Loucy (cell line): ENCODE measurements around the gene CRTC1.

ENCODE experiments used
- H2AFZ ChIP-seq: fragments of 200-600 bp; sonication (generic); 2 replicates; pipeline ENCODE4 v1.6.0; 2016; ENCODE audit warnings: antibody characterized with exemption, mild to moderate bottlenecking, low read length, moderate library complexity
- H3F3A ChIP-seq: fragments of 200-600 bp; 2 replicates; pipeline ENCODE4 v1.6.0; 2016; ENCODE audit warnings: antibody characterized with exemption, low read depth, mild to moderate bottlenecking
- H3K27me3 ChIP-seq: fragments of 200-600 bp; sonication (generic); 2 replicates; pipeline ENCODE4 v1.6.1; 2014; ENCODE audit warnings: low read length, mild to moderate bottlenecking; ENCODE audit not compliant: insufficient read depth, poor library complexity, severe bottlenecking
- H3K36me3 ChIP-seq: fragments of 200-600 bp; sonication (generic); 2 replicates; pipeline ENCODE4 v1.6.1; 2016; ENCODE audit warnings: low read length; ENCODE audit not compliant: insufficient read depth
- H3K4me1 ChIP-seq: fragments of 200-600 bp; sonication (generic); 2 replicates; pipeline ENCODE4 v1.5.1; 2014; ENCODE audit warnings: low read length, mild to moderate bottlenecking; ENCODE audit not compliant: insufficient read depth, poor library complexity, severe bottlenecking
- H3K4me2 ChIP-seq: fragments of 200-600 bp; sonication (generic); 2 replicates; pipeline ENCODE4 v1.6.0; 2014; ENCODE audit warnings: antibody characterized with exemption, low read length, low read depth, mild to moderate bottlenecking; ENCODE audit not compliant: poor library complexity, severe bottlenecking
- H3K4me3 ChIP-seq: fragments of 200-600 bp; sonication (generic); 2 replicates; pipeline ENCODE4 v1.5.1; 2014; ENCODE audit warnings: low read length, mild to moderate bottlenecking, mixed read lengths; ENCODE audit not compliant: poor library complexity, severe bottlenecking
- H3K79me2 ChIP-seq: fragments of 200-600 bp; sonication (generic); 2 replicates; pipeline ENCODE4 v1.6.1; 2014; ENCODE audit warnings: low read length; ENCODE audit not compliant: insufficient read depth
- H3K9ac ChIP-seq: fragments of 200-600 bp; sonication (generic); 2 replicates; pipeline ENCODE4 v1.6.0; 2014; ENCODE audit warnings: mild to moderate bottlenecking, low read depth, low read length, moderate library complexity; ENCODE audit not compliant: poor library complexity, severe bottlenecking
- H3K9me2 ChIP-seq: fragments of 200-600 bp; sonication (generic); replicated peaks from 2 replicates; pipeline ENCODE4 v1.6.1; 2016; ENCODE audit warnings: low read depth, low read length, mixed read lengths
- H3K9me3 ChIP-seq: fragments of 200-600 bp; sonication (generic); 2 replicates; pipeline ENCODE4 v1.6.1; 2014; ENCODE audit warnings: mild to moderate bottlenecking, antibody characterized with exemption, low read length, low read depth; ENCODE audit not compliant: insufficient read depth
- H4K20me1 ChIP-seq: fragments of 200-600 bp; sonication (generic); 2 replicates; pipeline ENCODE4 v1.6.0; 2014; ENCODE audit warnings: antibody characterized with exemption, low read length, mild to moderate bottlenecking; ENCODE audit not compliant: insufficient read depth, poor library complexity, severe bottlenecking
- EZH2phosphoT487 ChIP-seq: fragments of 200-600 bp; IDR thresholded peaks from 2 replicates; pipeline ENCODE4 v1.6.1; 2018; ENCODE audit warnings: antibody characterized with exemption, mild to moderate bottlenecking, moderate library complexity, borderline replicate concordance
- TF ChIP-seq, protein P1 (sequence below): fragments of 200-600 bp; sonication (generic); conservative IDR thresholded peaks from 2 replicates; pipeline ENCODE4 v1.5.1; 2014; ENCODE audit warnings: mild to moderate bottlenecking, antibody characterized with exemption, low read length

CRTC1 gene

GRCh38 chr19:18718846-18719458 is 35.5 kb downstream of the CRTC1 start:
- H3K4me3 ChIP-seq, result no peak overlapping the region
- H3K4me1 ChIP-seq, result peaks cover 16% of the 10 kb centered on the region
- no peak overlapping the region for H3K4me2 ChIP-seq
- TF ChIP-seq, protein P1, sequence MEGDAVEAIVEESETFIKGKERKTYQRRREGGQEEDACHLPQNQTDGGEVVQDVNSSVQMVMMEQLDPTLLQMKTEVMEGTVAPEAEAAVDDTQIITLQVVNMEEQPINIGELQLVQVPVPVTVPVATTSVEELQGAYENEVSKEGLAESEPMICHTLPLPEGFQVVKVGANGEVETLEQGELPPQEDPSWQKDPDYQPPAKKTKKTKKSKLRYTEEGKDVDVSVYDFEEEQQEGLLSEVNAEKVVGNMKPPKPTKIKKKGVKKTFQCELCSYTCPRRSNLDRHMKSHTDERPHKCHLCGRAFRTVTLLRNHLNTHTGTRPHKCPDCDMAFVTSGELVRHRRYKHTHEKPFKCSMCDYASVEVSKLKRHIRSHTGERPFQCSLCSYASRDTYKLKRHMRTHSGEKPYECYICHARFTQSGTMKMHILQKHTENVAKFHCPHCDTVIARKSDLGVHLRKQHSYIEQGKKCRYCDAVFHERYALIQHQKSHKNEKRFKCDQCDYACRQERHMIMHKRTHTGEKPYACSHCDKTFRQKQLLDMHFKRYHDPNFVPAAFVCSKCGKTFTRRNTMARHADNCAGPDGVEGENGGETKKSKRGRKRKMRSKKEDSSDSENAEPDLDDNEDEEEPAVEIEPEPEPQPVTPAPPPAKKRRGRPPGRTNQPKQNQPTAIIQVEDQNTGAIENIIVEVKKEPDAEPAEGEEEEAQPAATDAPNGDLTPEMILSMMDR, result no peak
- TF ChIP-seq EZH2phosphoT487, result no peak
- no peaks in the 10 kb centered on the region for H4K20me1 ChIP-seq
- H3K9me2 ChIP-seq, result no peaks in the 10 kb centered on the region
- H3K9me3 ChIP-seq, result no peaks in the 10 kb centered on the region
- H3K79me2 ChIP-seq, result peaks cover 14% of the 10 kb centered on the region; the same call in 1 of the 2 replicates
- no peak overlapping the region for H2AFZ ChIP-seq
- H3F3A ChIP-seq, result no peaks in the 10 kb centered on the region
- H3K27me3 ChIP-seq, result no peaks in the 10 kb centered on the region
- no peak overlapping the region for H3K9ac ChIP-seq
- H3K36me3 ChIP-seq, result no peaks in the 10 kb centered on the region

DNA sequence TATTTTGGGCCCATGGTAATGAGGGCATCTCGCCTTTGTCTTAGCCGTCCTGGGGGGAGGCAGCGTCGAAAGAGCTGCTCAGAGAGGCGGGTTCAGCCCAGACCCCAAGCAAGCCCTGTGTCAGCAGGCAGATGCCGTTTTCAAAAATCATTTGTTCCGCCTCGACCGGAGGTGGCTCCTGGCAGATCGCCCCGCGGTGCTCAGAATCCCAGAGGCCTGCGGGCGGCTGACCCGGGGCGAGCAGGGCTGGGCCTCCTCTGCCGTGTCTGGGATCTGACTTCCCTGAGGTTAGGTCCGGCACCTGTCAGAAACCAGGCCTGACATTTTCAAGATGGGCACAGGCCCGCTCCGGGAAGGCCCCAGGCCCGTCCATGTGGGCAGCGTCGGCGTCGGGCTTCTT is 36.1 kb downstream of the CRTC1 start:
- Histone ChIP-seq H3K4me3 (no peak overlapping the region), H2AFZ (no peak overlapping the region), H3K36me3 (no peaks in the 10 kb centered on the region), H4K20me1 (no peaks in the 10 kb centered on the region), H3F3A (no peaks in the 10 kb centered on the region), H3K4me1 (peaks cover 16% of the 10 kb centered on the region), H3K9me3 (no peaks in the 10 kb centered on the region), H3K9ac (no peak overlapping the region), H3K4me2 (no peak overlapping the region), H3K9me2 (no peaks in the 10 kb centered on the region), H3K27me3 (no peaks in the 10 kb centered on the region), H3K79me2 (peaks cover 14% of the 10 kb centered on the region; the same call in 1 of the 2 replicates)
- no peak for TF ChIP-seq EZH2phosphoT487
- TF ChIP-seq, protein P1, result no peak

DNA sequence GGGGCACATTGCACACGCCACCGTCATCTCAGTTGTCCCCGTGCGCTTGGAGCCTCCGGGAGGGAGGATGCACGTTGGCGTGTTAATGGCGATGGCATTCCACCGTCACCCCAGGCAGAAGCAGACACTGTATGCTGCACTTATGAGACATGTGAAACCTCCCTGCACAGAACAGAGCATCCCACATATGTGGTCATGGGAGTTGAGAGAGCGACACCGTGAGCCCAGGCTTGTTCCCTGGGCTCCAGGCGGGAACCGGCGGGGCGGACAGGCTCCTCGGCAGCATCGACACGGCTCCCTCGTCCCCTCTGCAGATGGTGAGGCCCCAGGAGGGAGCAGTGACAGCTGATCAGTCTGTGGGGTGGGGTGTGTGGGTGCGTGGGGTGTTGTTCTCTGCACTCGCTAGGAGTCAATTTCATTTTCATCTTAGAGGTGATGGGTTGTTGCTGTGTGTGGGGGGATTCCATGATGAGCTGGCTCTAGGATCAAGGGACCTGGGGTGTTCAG is 40.4 kb downstream of the CRTC1 start:
- no peak for TF ChIP-seq EZH2phosphoT487
- TF ChIP-seq, protein P1, result no peak
- no peak overlapping the region for H3K4me3 ChIP-seq
- no peaks in the 10 kb centered on the region for H3K27me3 ChIP-seq
- no peaks in the 10 kb centered on the region for H3K9me2 ChIP-seq
- H4K20me1 ChIP-seq, result no peaks in the 10 kb centered on the region
- no peak overlapping the region for H3K9ac ChIP-seq
- no peaks in the 10 kb centered on the region for H3K9me3 ChIP-seq
- H3K4me2 ChIP-seq, result no peak overlapping the region
- no peaks in the 10 kb centered on the region for H3K4me1 ChIP-seq
- H3F3A ChIP-seq, result no peaks in the 10 kb centered on the region
- H2AFZ ChIP-seq, result no peak overlapping the region
- no peaks in the 10 kb centered on the region for H3K36me3 ChIP-seq
- 0 out of 2 replicates have a peak, but pooled peaks cover 11% of the 10 kb centered on the region for H3K79me2 ChIP-seq
